Glomerular endothelial cell (primary cell): ENCODE measurements around the gene FBXL7. TPM values are rescaled to one million over a fixed set of nuclear protein-coding genes. Genes with fewer than 3 reads are reported as not detected.

Experiments
- DNase-seq: peaks from one replicate; pipeline ENCODE4 v3.0.0-alpha.2; 2011; ENCODE audit warnings: low read depth, low spot score; ENCODE audit errors: extremely low read depth
- total RNA-seq: library from RNA; depleted of rRNA; stranded (reverse); fragments of >200 nt; gene quantifications from 2 replicates; pipeline ENCODE4 v1.2.3, GENCODE V29; 2015

The FBXL7 gene
- total RNA-seq, 1 donor from 2014 or later: 41.9 TPM

GRCh38 chr5:15791274-15791673 lies 291.3 kb downstream of the FBXL7 start:
- no peak for DNase-seq

GRCh38 chr5:15791859-15792258 lies 291.9 kb downstream of the FBXL7 start:
- no peak for DNase-seq

GRCh38 chr5:15794052-15794985 lies 294.3 kb downstream of the FBXL7 start:
- no peak for DNase-seq

DNA sequence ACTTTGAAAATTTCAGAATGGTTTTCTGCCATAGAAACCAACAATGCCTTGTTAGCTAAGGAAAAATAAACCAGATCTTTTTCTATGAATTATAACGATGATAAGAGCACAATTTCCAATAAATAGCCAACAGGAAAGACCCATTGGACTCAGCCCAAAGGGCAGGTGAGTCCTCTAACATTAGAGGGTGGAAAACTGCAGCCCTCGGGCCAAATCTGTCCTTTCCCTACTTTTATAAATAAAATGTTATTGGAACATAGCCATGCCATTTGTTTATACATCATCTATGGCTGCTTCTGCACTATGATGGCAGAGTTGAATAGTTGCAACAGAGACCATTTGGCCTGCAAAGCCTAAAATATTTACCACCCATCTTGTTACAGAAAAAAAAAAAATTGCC lies 296.1 kb downstream of the FBXL7 start:
- no peak for DNase-seq

- DNase-seq: no peak
These were observed 296.6 kb downstream of the FBXL7 start for GRCh38 chr5:15796557-15796956.

DNA sequence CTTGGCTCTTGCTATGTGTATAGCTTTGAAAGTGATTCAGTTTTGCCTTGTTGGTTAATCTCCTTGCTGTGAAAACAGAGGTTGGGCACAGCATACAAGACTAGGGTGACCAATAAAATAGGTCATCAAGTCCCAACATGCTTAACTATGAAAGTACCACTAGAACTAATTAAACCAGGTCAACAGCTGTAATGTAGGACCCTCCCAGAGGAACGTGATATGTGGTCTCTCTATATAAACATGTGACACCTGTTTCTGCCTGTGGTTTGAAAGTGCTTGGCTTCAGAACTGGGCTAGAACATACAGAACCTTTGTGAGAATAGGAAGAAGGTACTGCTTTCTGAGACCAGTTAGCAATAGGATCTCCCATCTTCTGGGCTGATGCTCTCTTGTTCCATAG lies 297.1 kb downstream of the FBXL7 start:
- DNase-seq: no peak

DNA sequence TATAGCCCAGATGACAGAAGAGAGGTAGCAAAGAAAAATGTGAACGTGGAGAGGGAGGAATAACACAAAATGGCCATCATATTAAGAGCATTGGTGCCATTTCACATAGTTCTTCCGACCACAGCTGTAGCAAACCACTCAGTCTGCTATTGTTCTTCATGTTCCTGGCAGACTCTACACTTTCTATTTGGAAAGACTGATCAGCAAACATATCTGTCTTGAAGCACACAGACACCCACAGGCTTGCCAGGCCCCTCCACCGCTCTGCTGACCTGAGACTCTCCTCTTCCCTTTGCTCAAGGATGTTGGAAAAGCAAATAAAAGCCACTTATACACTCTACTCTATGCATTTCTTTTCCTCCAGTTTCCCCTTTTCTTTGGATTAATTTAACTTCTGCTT lies 298.0 kb downstream of the FBXL7 start:
- DNase-seq: no peak

- no peak for DNase-seq
These were observed 299.0 kb downstream of the FBXL7 start for GRCh38 chr5:15799014-15799413.

DNA sequence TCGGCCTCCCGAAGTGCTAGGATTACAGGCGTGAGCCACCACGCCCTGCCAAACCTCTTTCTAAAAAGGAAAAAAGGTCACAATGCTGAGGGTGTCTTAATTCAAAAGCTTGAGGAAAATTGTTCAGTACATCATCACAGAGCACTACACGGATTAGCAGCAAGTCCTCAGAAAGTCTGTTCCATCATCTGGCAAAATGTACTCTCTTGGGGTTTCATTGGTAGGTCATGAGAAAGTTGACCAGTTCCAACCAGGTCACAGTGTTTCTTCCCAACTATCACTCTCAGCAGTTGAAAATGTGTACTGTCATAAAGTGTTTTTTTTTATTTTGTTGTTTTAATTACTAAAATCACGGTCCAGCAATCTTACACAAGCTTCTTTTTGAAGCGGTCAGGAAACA lies 299.6 kb downstream of the FBXL7 start:
- no peak for DNase-seq

- DNase-seq: no peak
These were observed 303.3 kb downstream of the FBXL7 start for GRCh38 chr5:15803280-15803679.

GRCh38 chr5:15806613-15807012 lies 306.6 kb downstream of the FBXL7 start:
- no peak for DNase-seq

DNA sequence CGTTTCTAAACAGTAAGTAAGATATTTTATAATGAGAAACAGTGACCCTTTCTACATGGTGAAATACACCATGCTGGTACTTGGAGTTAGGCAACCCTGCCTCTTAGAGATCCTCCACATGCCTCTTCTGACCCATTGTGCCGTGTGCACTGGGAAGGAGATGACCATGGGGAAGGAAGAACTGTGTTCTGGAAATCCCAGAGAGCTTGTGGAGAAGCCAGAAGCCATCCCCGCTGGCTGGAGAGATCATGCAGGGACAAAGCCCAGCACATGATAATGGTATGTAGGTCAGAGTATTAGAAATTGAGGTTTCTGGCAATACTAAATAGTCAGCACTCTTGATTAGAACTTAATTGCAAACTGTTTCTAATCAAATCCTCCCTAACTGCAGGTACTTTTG lies 307.3 kb downstream of the FBXL7 start:
- no peak for DNase-seq

DNA sequence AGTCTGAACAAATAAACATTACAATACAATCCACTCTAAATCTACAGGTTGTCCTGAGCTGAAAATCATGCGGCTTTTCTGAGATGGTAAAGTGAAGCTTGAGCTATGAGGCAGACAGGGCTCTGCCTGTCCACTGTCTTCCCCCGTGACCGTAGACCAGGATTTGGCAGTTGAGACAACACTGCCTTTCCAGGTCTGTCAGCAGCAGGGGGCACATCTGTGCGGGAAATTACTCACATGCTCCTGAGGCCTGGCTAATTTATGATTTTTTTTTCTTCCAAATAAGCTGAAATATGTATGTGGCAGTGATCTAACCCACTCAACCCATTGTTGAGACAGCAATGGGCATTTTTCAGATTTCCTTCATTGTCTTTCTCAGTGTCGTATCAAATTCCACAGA lies 307.9 kb downstream of the FBXL7 start:
- no peak for DNase-seq

GRCh38 chr5:15808577-15808976 lies 308.6 kb downstream of the FBXL7 start:
- DNase-seq: no peak

GRCh38 chr5:15819617-15820016 lies 319.6 kb downstream of the FBXL7 start:
- no peak for DNase-seq

DNA sequence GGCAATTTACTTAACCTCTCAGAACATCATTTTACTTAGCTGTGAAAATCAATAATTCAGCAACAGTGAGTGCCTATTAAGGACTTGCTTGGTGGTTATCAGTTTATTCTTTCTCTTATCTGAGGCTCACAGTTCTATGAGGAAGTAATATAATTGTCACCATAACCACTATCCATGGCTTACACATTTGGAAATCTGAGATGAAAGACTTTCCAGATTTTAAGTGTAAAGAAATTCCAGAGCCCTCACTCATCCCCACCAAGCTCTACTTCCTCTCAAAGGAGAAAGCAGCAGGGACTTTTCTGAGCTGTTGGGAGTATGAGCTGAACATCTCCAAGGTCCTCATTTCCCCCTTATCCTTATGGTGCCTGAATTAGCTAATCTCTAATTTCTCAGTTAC lies 321.5 kb downstream of the FBXL7 start:
- DNase-seq: no peak

DNA sequence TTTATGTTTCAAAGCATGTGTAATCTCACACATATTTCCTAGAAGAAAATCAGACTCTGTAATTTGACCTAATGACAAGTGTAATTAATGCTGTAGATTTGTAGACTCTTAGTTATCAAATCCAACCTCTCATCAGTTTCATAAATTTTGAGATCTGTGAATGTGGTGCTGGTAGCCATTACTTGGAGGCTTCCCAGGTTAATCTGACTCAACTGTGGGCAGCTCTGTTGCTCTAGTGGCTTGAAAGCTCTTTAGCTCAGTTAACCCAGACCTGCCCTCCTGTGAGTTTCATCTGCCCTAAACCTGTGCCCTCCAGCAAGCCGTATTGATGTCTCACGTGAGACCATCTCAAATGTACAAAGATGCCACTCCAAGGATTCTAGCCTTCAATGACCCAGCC lies 323.4 kb downstream of the FBXL7 start:
- DNase-seq: no peak

DNA sequence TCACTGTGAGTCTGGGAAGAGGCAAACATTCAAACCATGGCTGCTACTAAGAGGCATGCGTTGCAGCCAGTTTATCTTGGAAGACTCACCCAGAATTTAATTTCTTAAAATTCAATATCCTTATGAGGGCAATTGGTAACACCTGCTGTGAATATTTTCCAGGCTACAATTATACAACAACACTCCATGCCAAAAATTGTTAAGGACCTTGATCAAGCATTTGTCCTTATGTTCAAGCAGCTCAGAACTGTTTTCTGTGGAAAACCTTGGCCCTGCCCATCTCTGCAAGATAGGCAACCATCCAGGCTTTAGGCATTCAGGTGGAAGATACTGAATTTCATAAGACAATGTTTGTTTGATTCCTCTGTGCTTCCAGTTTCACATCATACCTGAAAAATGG lies 327.8 kb downstream of the FBXL7 start:
- DNase-seq: no peak

- DNase-seq: no peak
These were observed 331.4 kb downstream of the FBXL7 start for GRCh38 chr5:15831408-15831807.

DNA sequence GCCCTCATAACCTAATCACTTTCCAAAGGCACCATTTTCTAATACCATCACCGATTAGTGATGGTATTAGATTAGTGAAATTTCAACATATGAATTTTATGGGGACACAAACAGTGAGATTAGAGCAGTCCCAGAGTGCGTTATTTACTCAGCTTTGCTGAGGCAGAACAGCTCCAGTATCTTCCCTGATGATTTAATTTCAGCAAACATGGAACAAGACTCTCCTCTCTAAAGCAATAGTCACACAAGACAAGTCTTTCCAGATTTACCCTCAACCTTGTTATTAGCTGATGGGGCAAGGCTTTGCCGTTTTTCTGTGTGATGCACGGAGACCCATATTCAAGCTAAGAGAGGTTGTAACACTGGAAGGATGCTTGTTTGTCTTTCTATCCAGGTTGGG lies 333.4 kb downstream of the FBXL7 start:
- DNase-seq: no peak

DNA sequence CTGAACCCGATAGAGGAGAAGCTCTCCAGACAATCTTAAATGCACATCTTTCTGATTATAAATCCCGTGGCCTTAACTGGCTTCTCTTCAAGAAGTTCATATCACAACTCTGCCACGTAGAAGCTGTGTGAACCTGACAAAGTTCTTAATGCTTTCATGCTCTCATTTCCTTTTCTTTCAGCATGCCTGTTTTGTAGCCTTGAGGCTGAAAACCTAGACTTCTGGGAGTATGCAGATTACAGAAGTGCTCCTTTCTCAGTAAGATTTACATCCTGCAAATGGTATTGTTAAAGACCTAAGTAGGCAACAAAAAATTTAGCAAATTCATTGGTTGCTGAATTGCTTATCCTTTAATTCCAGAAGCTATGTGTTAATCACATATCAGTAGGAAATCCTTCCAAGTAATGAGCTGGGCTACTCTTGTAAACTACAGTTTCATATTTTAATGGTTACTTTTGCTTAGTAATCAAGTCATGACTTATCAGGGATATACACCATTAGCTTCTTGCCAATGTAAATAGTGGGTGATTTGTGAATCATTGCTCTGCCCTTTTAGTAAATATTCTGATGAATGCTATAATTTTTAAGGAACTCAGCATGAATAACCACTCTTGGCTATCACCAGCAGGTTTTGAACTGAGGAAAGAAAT lies 334.7 kb downstream of the FBXL7 start:
- peak; percentile 61 for DNase-seq

DNA sequence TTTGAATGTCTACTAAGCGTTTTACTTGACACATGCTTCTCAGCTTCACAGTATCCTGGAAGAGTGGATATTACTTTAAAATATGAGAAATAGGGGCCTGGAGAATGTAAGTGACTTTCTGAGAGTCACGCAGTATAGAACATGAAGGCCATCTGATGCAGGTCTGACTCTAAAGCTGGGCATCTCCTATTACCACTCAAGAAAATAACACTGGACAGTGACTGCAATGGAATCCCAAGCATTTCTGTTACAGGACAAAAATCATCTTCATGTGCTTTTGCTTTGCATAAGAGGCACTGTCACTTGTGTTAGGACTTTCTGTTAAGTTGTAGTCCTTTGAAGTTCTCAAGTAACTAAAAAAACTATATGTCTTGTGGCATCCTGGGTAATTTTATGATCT lies 335.5 kb downstream of the FBXL7 start:
- DNase-seq: no peak
